Liver (tissue), 9 donors: ENCODE measurements around the gene BNC2. TPM values are rescaled to one million over a fixed set of nuclear protein-coding genes. Genes with fewer than 3 reads are reported as not detected.

Experiments
- DNase-seq: peaks from one replicate; pipeline ENCODE4 v3.0.0-alpha.2; 2017; ENCODE audit warnings: low spot score
- H3K27ac ChIP-seq, 2 donors: one replicate each; pipeline ENCODE4 v1.7.0; 2013; ENCODE audit warnings: inconsistent platforms in 2 of 2, low read length in 2 of 2, control low read depth in 1 of 2, low read depth in 1 of 2, mild to moderate bottlenecking in 1 of 2
- H3K27me3 ChIP-seq, 4 donors: one replicate each; pipeline versions ENCODE4 v1.6.1 to v1.7.0; 2013; ENCODE audit warnings: low read length in 3 of 4, inconsistent platforms in 1 of 4, mild to moderate bottlenecking in 1 of 4, moderate library complexity in 1 of 4; ENCODE audit not compliant: control insufficient read depth in 4 of 4, insufficient read depth in 4 of 4
- H3K36me3 ChIP-seq, 4 donors: one replicate each; pipeline versions ENCODE4 v1.6.1 to v1.7.0; 2013; ENCODE audit warnings: low read length in 3 of 4, mild to moderate bottlenecking in 3 of 4, low read depth in 1 of 4, moderate library complexity in 1 of 4; ENCODE audit not compliant: control insufficient read depth in 4 of 4, insufficient read depth in 3 of 4
- H3K4me1 ChIP-seq, 4 donors: one replicate each; pipeline versions ENCODE4 v1.6.1 to v1.7.0; 2013; ENCODE audit warnings: low read length in 3 of 4, mild to moderate bottlenecking in 3 of 4, moderate library complexity in 1 of 4; ENCODE audit not compliant: control insufficient read depth in 4 of 4, insufficient read depth in 4 of 4
- H3K4me3 ChIP-seq, 3 donors: one replicate each; pipeline versions ENCODE4 v1.6.1 to v1.7.0; 2013; ENCODE audit warnings: low read length in 3 of 3, control low read depth in 1 of 3, low read depth in 1 of 3, mild to moderate bottlenecking in 1 of 3
- H3K9ac ChIP-seq, 2 donors: one replicate each; pipeline ENCODE4 v1.7.0; 2013; ENCODE audit warnings: low read length in 2 of 2, mild to moderate bottlenecking in 2 of 2, moderate library complexity in 2 of 2, control low read depth in 1 of 2, low read depth in 1 of 2
- H3K9me3 ChIP-seq, 4 donors: one replicate each; pipeline versions ENCODE4 v1.6.1 to v1.7.0; 2013; ENCODE audit warnings: low read length in 3 of 4; ENCODE audit not compliant: control insufficient read depth in 4 of 4
- EGR1 ChIP-seq, 2 donors: IDR thresholded peaks; 2 replicates each; pipeline ENCODE4 v1.6.1; 2016 to 2018; ENCODE audit warnings: antibody characterized with exemption in 2 of 2, low read depth in 2 of 2
- FOXA1 ChIP-seq: IDR thresholded peaks from 2 replicates; pipeline ENCODE4 v1.6.1; 2016; ENCODE audit warnings: antibody characterized with exemption
- GABPA ChIP-seq, 2 donors: IDR thresholded peaks in 1 of 2; conservative IDR thresholded peaks in 1 of 2; 2 replicates each; pipeline ENCODE4 v1.6.1; 2016; ENCODE audit warnings: antibody characterized with exemption in 2 of 2, mild to moderate bottlenecking in 1 of 2, moderate library complexity in 1 of 2
- HNF4G ChIP-seq: IDR thresholded peaks from 2 replicates; pipeline ENCODE4 v1.6.1; 2016; ENCODE audit warnings: antibody characterized with exemption
- JUND ChIP-seq, 2 donors: IDR thresholded peaks; 2 replicates each; pipeline ENCODE4 v1.6.1; 2016; ENCODE audit warnings: antibody characterized with exemption in 2 of 2
- RAD21 ChIP-seq, 2 donors: IDR thresholded peaks; 2 replicates each; pipeline ENCODE4 v1.6.1; 2016; ENCODE audit warnings: antibody characterized with exemption in 2 of 2, mild to moderate bottlenecking in 2 of 2
- RXRA ChIP-seq, 2 donors: IDR thresholded peaks; 2 replicates each; pipeline ENCODE4 v1.6.1; 2017 to 2018; ENCODE audit warnings: antibody characterized with exemption in 2 of 2, mild to moderate bottlenecking in 1 of 2
- SP1 ChIP-seq: IDR thresholded peaks from 2 replicates; pipeline ENCODE4 v1.6.1; 2018; ENCODE audit warnings: antibody characterized with exemption, mild to moderate bottlenecking
- TAF1 ChIP-seq: conservative IDR thresholded peaks from 2 replicates; pipeline ENCODE4 v1.6.1; 2016; ENCODE audit warnings: antibody characterized with exemption, mild to moderate bottlenecking
- YY1 ChIP-seq: IDR thresholded peaks from 2 replicates; pipeline ENCODE4 v1.6.1; 2016; ENCODE audit warnings: antibody characterized with exemption, mild to moderate bottlenecking
- WGBS: extraction: QIAGEN DNeasy Blood & Tissue Kit; methylation state at CpG from one replicate; pipeline ENCODE4 v1.1.7; 2013; 5-methylcytosine and 5-hydroxymethylcytosine counted together
- polyA plus RNA-seq, 2 donors: library from polyadenylated mRNA; stranded (reverse) in 1 of 2; unstranded in 1 of 2; fragments of 200-250 nt in 1 of 2; fragments of >200 nt in 1 of 2; fragmentation: Nextera tagmentation in 1 of 2; extraction: Ambion mirVana in 1 of 2; gene quantifications; one replicate each; pipeline versions ENCODE4 v1.2.1 to v1.2.3, GENCODE V29; 2013 to 2015
- total RNA-seq, 2 donors: library from RNA; depleted of rRNA; stranded (reverse); fragments of >200 nt; gene quantifications; one replicate each; pipeline ENCODE4 v1.2.3, GENCODE V29; 2014
- TF ChIP-seq, protein P1 (sequence below): IDR thresholded peaks from 2 replicates; pipeline ENCODE4 v1.6.1; 2016; ENCODE audit warnings: antibody characterized with exemption
- TF ChIP-seq, protein P2 (sequence below): IDR thresholded peaks from 2 replicates; pipeline ENCODE4 v1.6.1; 2016; ENCODE audit warnings: antibody characterized with exemption
- TF ChIP-seq, protein P3 (sequence below): IDR thresholded peaks from 2 replicates; pipeline ENCODE4 v1.6.1; 2016; ENCODE audit warnings: antibody characterized with exemption
- TF ChIP-seq, protein P4 (sequence below): IDR thresholded peaks from 2 replicates; pipeline ENCODE4 v1.6.1; 2016; ENCODE audit warnings: antibody characterized with exemption, mild to moderate bottlenecking
- TF ChIP-seq, protein P5 (sequence below): fragments of 150-350 bp; IDR thresholded peaks from 2 replicates; pipeline ENCODE4 v1.5.1; 2017; ENCODE audit warnings: improper control_type of control experiment, low read depth, low read length; ENCODE audit not compliant: missing input control
- donor health status: healthy.
- donor health status: healthy.
- donor health status: healthy.
- donor health status: healthy.
- donor health status: healthy.

The BNC2 gene
- total and polyA plus RNA-seq, 4 donors, result 0.07 to 0.67 (median 0.08) TPM

DNA sequence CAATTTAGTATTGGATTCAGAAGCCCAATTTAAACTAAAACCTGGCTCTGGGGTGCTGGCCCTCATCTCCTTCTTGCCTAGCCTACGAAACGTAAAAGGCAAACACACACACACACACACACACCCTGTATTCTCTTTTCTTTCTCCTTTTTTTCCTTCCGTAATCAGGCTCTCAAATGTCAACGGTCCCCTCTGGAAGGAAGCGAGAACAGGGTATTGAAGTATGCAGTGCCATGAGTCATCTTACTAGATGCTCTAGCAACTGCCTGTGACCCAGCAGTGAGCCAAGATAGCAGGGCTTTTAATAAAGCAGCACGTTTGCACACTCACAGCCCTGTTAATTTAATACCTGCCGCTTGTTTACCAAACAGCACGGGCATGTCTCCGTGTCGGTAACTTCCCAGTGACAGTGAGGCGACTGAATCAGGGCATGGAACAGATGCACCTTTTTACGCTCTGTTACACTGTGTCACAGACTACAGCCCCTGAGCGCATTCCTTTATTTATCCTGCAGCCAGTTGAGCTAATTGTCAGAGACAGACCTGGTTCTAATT lies 243.8 kb downstream of the BNC2 start:
- Histone ChIP-seq H3K27me3 (peaks cover 0 to 3% (median 0%) of the 10 kb centered on the region in 4 donors), H3K4me1 (no peaks in the 10 kb centered on the region), H3K4me3 (no peak overlapping the region), H3K36me3 (no peaks in the 10 kb centered on the region), H3K9me3 (no peaks in the 10 kb centered on the region), H3K27ac (no peak overlapping the region), H3K9ac (no peak overlapping the region)
- DNase-seq, result no peak
- 44% methylated on average over 13 of the region's 13 CpGs for WGBS
- TF ChIP-seq SP1 (no peak), RAD21 (IDR thresholded peaks at IDR 0.05) (no peak)
- TF ChIP-seq, protein P1, sequence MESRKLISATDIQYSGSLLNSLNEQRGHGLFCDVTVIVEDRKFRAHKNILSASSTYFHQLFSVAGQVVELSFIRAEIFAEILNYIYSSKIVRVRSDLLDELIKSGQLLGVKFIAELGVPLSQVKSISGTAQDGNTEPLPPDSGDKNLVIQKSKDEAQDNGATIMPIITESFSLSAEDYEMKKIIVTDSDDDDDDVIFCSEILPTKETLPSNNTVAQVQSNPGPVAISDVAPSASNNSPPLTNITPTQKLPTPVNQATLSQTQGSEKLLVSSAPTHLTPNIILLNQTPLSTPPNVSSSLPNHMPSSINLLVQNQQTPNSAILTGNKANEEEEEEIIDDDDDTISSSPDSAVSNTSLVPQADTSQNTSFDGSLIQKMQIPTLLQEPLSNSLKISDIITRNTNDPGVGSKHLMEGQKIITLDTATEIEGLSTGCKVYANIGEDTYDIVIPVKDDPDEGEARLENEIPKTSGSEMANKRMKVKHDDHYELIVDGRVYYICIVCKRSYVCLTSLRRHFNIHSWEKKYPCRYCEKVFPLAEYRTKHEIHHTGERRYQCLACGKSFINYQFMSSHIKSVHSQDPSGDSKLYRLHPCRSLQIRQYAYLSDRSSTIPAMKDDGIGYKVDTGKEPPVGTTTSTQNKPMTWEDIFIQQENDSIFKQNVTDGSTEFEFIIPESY, result no peak

DNA sequence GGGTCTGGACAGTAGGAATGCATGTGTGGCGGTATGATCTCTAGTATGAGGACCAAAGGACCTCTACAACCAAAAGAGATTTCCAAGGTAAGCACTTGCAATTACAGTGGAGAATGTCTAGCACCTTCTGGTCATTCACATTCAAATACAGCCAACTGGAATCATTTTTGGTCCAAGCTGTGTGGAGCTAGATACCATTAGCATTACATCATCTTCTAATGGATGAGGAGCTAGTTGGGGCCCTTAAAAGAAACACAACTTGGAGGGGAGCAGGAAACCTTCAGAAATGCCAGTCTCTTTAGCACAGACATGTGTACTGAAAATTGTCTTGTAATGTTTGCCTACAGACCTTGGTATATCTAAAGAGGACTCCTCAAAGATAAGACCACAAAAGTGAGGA lies 244.7 kb downstream of the BNC2 start:
- Histone ChIP-seq H3K27ac (no peak overlapping the region), H3K9me3 (no peaks in the 10 kb centered on the region), H3K4me1 (no peaks in the 10 kb centered on the region), H3K36me3 (no peaks in the 10 kb centered on the region), H3K27me3 (peaks cover 0 to 3% (median 0%) of the 10 kb centered on the region in 4 donors), H3K9ac (no peak overlapping the region), H3K4me3 (no peak overlapping the region)
- whole genome bisulfite sequencing, result 78% methylated on average over 1 of the region's 1 CpG
- no peak for DNase-seq
- no peak for TF ChIP-seq JUND (IDR thresholded peaks at IDR 0.05)
- TF ChIP-seq, protein P2, sequence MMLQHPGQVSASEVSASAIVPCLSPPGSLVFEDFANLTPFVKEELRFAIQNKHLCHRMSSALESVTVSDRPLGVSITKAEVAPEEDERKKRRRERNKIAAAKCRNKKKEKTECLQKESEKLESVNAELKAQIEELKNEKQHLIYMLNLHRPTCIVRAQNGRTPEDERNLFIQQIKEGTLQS, result no peak

DNA sequence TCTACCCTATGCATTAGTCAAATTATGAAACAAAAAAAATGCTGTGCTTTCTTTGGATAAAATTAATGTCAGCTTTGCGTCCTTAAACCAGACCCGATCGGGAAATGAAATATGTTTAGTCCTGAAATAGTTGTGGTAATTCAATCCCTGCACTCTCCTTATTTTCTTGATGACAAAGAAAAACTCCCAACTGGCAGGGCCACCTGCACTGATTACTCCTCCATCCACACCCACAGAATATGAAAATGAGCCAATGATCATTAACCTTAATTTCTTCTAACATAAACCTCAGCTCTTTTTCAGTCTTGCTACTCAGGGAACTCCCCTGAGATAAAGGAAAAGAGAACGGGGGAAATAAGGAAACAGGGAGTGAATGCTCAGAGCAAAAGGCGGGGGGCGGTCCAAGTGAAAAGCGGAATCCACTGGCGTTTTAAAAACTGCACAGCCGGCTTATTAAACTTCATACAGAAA lies 245.3 kb downstream of the BNC2 start:
- TF ChIP-seq HNF4G, result no peak
- no peak for TF ChIP-seq JUND (IDR thresholded peaks at IDR 0.05)
- TF ChIP-seq, protein P3, sequence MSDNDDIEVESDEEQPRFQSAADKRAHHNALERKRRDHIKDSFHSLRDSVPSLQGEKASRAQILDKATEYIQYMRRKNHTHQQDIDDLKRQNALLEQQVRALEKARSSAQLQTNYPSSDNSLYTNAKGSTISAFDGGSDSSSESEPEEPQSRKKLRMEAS, result no peak
- TF ChIP-seq TAF1, result no peak
- no peak for TF ChIP-seq FOXA1
- no peak for TF ChIP-seq EGR1 (IDR thresholded peaks at IDR 0.05; ENCODE audit: low read depth in 2 of 2)
- TF ChIP-seq, protein P4, sequence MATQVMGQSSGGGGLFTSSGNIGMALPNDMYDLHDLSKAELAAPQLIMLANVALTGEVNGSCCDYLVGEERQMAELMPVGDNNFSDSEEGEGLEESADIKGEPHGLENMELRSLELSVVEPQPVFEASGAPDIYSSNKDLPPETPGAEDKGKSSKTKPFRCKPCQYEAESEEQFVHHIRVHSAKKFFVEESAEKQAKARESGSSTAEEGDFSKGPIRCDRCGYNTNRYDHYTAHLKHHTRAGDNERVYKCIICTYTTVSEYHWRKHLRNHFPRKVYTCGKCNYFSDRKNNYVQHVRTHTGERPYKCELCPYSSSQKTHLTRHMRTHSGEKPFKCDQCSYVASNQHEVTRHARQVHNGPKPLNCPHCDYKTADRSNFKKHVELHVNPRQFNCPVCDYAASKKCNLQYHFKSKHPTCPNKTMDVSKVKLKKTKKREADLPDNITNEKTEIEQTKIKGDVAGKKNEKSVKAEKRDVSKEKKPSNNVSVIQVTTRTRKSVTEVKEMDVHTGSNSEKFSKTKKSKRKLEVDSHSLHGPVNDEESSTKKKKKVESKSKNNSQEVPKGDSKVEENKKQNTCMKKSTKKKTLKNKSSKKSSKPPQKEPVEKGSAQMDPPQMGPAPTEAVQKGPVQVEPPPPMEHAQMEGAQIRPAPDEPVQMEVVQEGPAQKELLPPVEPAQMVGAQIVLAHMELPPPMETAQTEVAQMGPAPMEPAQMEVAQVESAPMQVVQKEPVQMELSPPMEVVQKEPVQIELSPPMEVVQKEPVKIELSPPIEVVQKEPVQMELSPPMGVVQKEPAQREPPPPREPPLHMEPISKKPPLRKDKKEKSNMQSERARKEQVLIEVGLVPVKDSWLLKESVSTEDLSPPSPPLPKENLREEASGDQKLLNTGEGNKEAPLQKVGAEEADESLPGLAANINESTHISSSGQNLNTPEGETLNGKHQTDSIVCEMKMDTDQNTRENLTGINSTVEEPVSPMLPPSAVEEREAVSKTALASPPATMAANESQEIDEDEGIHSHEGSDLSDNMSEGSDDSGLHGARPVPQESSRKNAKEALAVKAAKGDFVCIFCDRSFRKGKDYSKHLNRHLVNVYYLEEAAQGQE, result no peak
- no peak for TF ChIP-seq YY1
- TF ChIP-seq, protein P1, result no peak
- TF ChIP-seq, protein P2, result no peak
- TF ChIP-seq, protein P5, sequence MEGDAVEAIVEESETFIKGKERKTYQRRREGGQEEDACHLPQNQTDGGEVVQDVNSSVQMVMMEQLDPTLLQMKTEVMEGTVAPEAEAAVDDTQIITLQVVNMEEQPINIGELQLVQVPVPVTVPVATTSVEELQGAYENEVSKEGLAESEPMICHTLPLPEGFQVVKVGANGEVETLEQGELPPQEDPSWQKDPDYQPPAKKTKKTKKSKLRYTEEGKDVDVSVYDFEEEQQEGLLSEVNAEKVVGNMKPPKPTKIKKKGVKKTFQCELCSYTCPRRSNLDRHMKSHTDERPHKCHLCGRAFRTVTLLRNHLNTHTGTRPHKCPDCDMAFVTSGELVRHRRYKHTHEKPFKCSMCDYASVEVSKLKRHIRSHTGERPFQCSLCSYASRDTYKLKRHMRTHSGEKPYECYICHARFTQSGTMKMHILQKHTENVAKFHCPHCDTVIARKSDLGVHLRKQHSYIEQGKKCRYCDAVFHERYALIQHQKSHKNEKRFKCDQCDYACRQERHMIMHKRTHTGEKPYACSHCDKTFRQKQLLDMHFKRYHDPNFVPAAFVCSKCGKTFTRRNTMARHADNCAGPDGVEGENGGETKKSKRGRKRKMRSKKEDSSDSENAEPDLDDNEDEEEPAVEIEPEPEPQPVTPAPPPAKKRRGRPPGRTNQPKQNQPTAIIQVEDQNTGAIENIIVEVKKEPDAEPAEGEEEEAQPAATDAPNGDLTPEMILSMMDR, result no peak
- no peak for TF ChIP-seq RXRA (IDR thresholded peaks at IDR 0.05)
- no peak for TF ChIP-seq GABPA (IDR thresholded peaks at IDR 0.05 in 1 of 2, conservative IDR thresholded peaks at IDR 0.05 in 1 of 2)
- TF ChIP-seq SP1, result no peak
- no peaks in the 10 kb centered on the region for H3K4me1 ChIP-seq
- H3K27ac ChIP-seq, result no peak overlapping the region

More for the DNA sequence above, 245.3 kb downstream of the BNC2 start:
- no peak overlapping the region for H3K4me3 ChIP-seq
- H3K9ac ChIP-seq, result no peak overlapping the region
- peaks cover 0 to 3% (median 0%) of the 10 kb centered on the region in 4 donors for H3K27me3 ChIP-seq
- no peak for DNase-seq
- H3K9me3 ChIP-seq, result no peaks in the 10 kb centered on the region
- H3K36me3 ChIP-seq, result no peaks in the 10 kb centered on the region
- WGBS, result 69% methylated on average over 9 of the region's 9 CpGs
